Erythroblast (primary cell): ENCODE measurements around the gene ZNF362.

Source experiments
- GATA1 ChIP-seq: IDR thresholded peaks from 2 replicates; pipeline ENCODE4 v1.6.1; 2011; ENCODE audit warnings: low read depth, mild to moderate bottlenecking, control low read depth, low read length, moderate library complexity
- POLR2A ChIP-seq: IDR thresholded peaks from 2 replicates; pipeline ENCODE4 v1.6.1; 2011; ENCODE audit warnings: mild to moderate bottlenecking, low read length

DNA sequence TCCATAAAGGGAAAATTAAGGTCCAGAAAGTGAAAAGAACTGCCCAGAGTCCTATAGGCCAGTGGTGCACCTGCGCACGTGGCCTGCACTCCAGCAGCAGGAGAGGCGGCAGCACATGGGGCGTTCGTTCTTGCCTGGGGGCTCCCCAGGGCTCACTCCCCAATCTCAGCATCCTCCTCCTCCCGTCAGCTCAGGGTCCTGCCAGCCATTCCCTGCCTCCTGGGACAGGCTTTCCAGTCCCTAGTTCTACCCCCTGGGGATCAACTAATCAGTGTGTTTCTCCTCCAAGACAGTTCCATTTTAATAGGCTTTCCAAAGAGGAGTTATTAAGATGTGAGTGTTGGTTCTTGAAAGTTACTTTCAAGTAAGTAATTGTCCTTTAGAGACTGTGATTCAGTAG is 65.8 kb downstream of the ZNF362 start:
- no peak for TF ChIP-seq POLR2A
- TF ChIP-seq GATA1, result no peak
